ENCODE measurements around the gene PRMT3.
A peak's percentile ranks its signal among the peaks of the same experiment; 100 is the strongest.

Gene PRMT3

DNA sequence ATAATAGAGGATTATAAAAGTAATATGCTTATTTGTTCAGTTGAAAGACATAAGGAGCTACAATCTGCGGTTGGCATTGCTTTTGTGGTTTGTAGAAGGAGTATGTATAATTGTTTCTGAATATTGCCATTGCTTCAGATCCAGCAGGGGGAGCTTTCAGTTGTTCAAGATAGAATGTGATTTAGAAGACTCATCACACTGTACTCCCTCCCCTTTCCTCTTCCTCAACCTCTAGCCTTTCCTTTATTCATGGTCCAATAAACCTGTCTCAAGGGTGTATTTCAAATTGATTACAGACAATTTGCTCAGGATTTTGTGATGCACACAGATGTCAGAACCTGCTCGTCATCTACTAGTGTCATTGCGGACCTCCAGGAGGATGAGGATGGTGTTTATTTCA lies 9.8 kb downstream of the PRMT3 start:
- Mint-ChIP-seq H3K4me3 (no peak overlapping the region), H3K36me3 (ENCODE audit: insufficient read depth) (peaks cover 41% of the 10 kb centered on the region), H3K9me3 (no peaks in the 10 kb centered on the region), H3K4me1 (ENCODE audit: low read depth in 2 of 2) (peaks cover 0 to 10% of the 10 kb centered on the region in 2 donors), H3K27ac (no peak overlapping the region), H3K27me3 (no peaks in the 10 kb centered on the region)
- ATAC-seq (replicated peaks) (peak; percentile 88), DNase-seq (peak in 2 of 3 experiments; percentile 5 to 16)

DNA sequence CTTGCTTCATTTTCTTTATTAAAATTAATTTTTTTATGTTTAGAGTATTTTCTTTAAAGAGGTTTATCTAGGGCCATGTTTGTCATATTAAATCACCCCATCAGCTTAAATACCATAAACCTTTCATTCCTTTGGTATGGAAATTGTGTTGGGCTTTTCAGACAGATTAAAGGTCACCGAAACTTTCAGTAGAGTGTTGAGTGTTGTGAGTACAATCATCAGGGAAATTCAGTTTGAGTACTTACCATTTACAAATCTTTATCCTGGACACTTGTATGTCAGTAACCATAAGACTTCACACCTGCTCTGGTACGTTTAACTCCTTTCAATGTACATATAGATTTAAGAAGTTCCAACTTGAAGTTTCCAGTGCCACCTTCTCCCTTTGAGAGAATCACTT lies 12.0 kb downstream of the PRMT3 start:
- H3K27me3 Mint-ChIP-seq: no peaks in the 10 kb centered on the region
- peaks cover 0 to 8% of the 10 kb centered on the region in 2 donors for H3K4me1 Mint-ChIP-seq (ENCODE audit: low read depth in 2 of 2)
- DNase-seq (no peak), ATAC-seq (replicated peaks) (no peak)
- H3K27ac Mint-ChIP-seq: no peak overlapping the region
- H3K36me3 Mint-ChIP-seq (ENCODE audit: insufficient read depth): peaks cover 32% of the 10 kb centered on the region
- no peaks in the 10 kb centered on the region for H3K9me3 Mint-ChIP-seq
- no peak overlapping the region for H3K4me3 Mint-ChIP-seq

DNA sequence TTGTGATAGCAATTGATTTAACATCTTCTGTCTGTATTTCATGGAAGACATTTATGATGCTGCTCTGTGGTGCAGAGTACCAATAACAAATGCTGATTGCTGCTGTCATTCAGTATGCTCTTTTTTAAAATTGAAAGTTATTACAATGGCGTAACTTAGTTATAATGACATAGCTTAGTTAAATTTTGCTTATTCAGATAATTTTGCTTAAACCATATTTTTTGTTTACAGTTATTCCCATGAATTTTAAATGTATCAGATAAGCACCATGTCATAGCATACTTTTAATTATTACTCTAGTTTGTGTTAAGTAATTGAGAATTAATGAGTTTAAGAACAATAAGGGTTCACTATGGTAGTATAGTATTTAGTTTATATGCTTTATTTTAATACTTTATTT lies 15.5 kb downstream of the PRMT3 start:
- Mint-ChIP-seq H3K27ac (no peak overlapping the region), H3K9me3 (no peaks in the 10 kb centered on the region), H3K36me3 (ENCODE audit: insufficient read depth) (peaks cover 31% of the 10 kb centered on the region), H3K4me3 (no peak overlapping the region), H3K27me3 (no peaks in the 10 kb centered on the region), H3K4me1 (ENCODE audit: low read depth in 2 of 2) (no peaks in the 10 kb centered on the region)
- no peak for ATAC-seq (replicated peaks)
- no peak for DNase-seq

DNA sequence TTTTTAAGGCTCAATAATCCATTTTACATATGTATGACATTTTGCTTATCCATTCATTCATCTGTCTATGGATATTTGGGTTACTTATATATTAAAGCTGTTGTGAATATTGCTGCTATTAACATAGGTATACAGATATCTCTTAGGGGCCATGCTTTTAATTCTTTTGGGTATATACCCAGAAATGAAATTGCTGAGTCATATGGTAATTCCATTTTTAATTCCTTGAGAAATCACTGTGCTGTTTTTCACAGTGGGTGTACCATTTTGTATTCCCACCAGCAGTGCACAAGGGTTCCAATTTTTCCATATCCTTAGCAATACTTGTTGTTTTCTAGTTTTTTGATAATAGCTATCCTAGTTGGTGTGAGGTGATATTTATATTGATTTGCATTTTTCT lies 19.0 kb downstream of the PRMT3 start:
- no peaks in the 10 kb centered on the region for H3K27me3 Mint-ChIP-seq
- H3K4me1 Mint-ChIP-seq (ENCODE audit: low read depth in 2 of 2): no peaks in the 10 kb centered on the region
- peaks cover 35% of the 10 kb centered on the region for H3K36me3 Mint-ChIP-seq (ENCODE audit: insufficient read depth)
- H3K9me3 Mint-ChIP-seq: no peaks in the 10 kb centered on the region
- H3K4me3 Mint-ChIP-seq: no peak overlapping the region
- DNase-seq: no peak
- H3K27ac Mint-ChIP-seq: no peak overlapping the region
- ATAC-seq (replicated peaks): no peak

DNA sequence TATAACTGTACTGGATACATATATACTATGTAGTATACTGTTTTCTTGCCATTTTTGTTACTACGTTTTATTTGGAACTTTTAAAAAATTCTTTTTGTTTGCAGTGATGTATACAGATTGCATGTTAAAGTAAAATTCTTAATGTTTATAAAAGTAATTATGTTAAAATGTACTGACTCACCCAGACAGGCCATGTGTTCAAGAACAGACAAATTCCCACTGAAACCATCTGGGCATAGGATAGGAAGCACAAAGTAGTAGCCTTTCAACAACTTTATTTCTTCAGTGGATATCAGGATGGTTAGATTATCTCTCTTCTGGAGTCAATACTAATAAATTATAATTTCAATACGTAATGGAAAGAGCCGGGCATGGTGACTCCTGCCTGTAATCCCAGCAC lies 19.8 kb downstream of the PRMT3 start:
- no peaks in the 10 kb centered on the region for H3K9me3 Mint-ChIP-seq
- H3K4me1 Mint-ChIP-seq (ENCODE audit: low read depth in 2 of 2): no peaks in the 10 kb centered on the region
- no peak overlapping the region for H3K4me3 Mint-ChIP-seq
- H3K27me3 Mint-ChIP-seq: no peaks in the 10 kb centered on the region
- DNase-seq: no peak
- H3K36me3 Mint-ChIP-seq (ENCODE audit: insufficient read depth): peaks cover 35% of the 10 kb centered on the region
- H3K27ac Mint-ChIP-seq: no peak overlapping the region
- ATAC-seq (replicated peaks): no peak

DNA sequence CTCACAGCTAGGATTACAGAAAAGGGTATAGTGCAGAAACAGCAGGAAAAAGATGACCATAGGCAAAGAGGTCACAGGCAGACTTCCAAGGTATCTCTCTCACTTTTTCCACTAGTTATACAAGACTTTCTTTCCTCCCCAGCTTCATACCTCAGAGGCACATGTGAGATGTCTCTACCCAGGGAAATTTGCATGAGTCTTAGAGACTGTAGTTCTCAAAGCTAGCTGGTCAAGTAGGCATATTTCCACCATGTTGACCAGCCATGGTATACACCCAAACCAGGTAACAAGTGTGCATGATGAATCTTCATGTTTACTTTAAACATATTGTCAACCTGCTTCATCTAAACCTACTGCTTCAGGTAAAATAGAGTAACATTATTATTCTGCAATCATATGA lies 27.9 kb downstream of the PRMT3 start:
- no peak for ATAC-seq (replicated peaks)
- DNase-seq: no peak
- Mint-ChIP-seq H3K4me1 (ENCODE audit: low read depth in 2 of 2) (peaks cover 2 to 8% of the 10 kb centered on the region in 2 donors), H3K9me3 (no peaks in the 10 kb centered on the region), H3K4me3 (no peak overlapping the region), H3K27me3 (no peaks in the 10 kb centered on the region), H3K27ac (no peak overlapping the region), H3K36me3 (ENCODE audit: insufficient read depth) (peaks cover 8% of the 10 kb centered on the region)

DNA sequence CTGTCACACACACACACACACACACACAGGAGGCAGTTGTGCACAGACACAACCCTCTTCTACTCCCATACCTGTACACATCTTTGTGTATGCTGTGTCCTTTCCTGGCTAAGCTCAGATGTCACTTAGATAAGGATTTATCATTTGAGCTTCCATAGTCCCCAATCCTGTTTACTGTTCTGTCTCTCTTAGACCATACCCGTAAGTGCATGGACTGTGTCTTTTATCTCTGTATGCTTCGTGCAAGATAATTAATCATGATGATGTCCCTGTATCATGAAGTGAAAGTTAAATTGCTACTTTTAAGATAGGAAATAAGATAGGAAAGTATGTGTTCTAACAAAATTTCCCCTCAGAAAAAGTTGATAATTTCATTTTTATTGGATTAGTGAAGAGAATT lies 30.3 kb downstream of the PRMT3 start:
- H3K36me3 Mint-ChIP-seq (ENCODE audit: insufficient read depth): peaks cover 8% of the 10 kb centered on the region
- H3K4me1 Mint-ChIP-seq (ENCODE audit: low read depth in 2 of 2): peaks cover 2 to 13% of the 10 kb centered on the region in 2 donors
- H3K27ac Mint-ChIP-seq: no peak overlapping the region
- no peak overlapping the region for H3K4me3 Mint-ChIP-seq
- no peak for DNase-seq
- no peaks in the 10 kb centered on the region for H3K27me3 Mint-ChIP-seq
- H3K9me3 Mint-ChIP-seq: no peaks in the 10 kb centered on the region
- ATAC-seq (replicated peaks): no peak

DNA sequence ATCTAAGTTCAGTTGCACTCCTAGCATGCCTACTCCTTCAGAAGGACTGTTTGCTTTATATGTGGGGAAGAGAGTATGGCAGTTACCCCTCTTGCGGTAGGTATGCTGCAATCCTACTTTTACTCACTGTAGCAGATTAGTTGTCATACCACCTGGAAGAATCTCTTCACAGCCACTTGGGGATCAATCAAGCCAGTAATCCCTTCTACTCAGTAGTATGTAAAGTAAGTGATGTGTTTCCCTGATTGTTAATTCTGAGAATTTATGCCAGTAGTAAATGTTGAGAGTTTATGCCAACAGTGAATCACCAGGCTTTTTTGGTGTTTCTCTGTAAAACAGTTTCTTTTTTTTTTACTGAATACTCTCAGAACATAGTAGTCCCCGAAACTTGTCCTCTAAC lies 34.4 kb downstream of the PRMT3 start:
- ATAC-seq (replicated peaks): no peak
- H3K27ac Mint-ChIP-seq: peak overlapping the region in 1 of 2 donors; percentile 14
- H3K4me3 Mint-ChIP-seq: no peak overlapping the region
- DNase-seq: no peak
- no peaks in the 10 kb centered on the region for H3K9me3 Mint-ChIP-seq
- H3K27me3 Mint-ChIP-seq: no peaks in the 10 kb centered on the region
- H3K4me1 Mint-ChIP-seq (ENCODE audit: low read depth in 2 of 2): peaks cover 2 to 13% of the 10 kb centered on the region in 2 donors
- H3K36me3 Mint-ChIP-seq (ENCODE audit: insufficient read depth): peaks cover 7% of the 10 kb centered on the region

DNA sequence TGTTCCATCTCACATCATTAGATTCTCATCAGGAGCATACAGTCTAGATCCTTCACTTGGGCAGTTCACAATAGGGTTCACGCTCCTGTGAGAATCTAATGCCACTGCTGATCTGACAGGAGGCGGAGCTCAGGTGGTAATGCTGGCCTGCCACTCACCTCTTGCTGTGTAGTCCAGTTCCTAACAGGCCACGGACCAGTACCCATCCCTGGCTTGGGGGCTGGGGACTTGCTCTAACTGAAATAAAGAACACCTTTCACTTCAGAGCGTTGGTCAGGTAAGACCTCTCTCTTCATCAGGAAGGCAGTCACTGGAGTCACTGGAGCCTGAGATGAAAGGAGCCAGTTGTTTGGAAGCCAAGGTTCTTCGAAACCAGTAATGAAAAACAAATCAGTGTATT lies 41.7 kb downstream of the PRMT3 start:
- Mint-ChIP-seq H3K4me1 (ENCODE audit: low read depth in 2 of 2) (peaks cover 1 to 6% of the 10 kb centered on the region in 2 donors), H3K9me3 (no peaks in the 10 kb centered on the region), H3K36me3 (ENCODE audit: insufficient read depth) (peaks cover 14% of the 10 kb centered on the region), H3K27ac (peak overlapping the region in 1 of 2 donors; percentile 26), H3K4me3 (no peak overlapping the region), H3K27me3 (no peaks in the 10 kb centered on the region)
- DNase-seq (no peak), ATAC-seq (replicated peaks) (no peak)

DNA sequence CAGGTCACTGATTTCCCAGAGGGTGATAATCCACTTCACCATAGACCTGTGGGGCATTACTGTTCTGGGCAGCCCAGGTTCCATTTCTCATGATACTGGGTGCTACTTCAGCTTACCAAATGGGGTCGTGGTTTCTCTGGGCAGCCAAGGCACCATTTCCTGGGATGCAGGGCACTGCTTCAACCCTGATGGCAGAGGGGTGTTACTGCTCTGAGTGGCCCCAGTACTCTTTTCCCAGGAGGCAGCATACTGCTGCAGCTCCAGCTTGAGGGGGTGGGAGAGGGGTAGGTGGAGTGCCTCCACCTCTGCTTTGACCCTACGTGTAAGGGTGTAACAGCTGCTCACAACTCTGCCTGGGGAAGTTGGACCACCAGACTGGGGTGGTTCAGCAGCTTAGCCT lies 51.1 kb downstream of the PRMT3 start:
- Mint-ChIP-seq H3K9me3 (no peaks in the 10 kb centered on the region), H3K27me3 (no peaks in the 10 kb centered on the region), H3K36me3 (ENCODE audit: insufficient read depth) (peaks cover 6% of the 10 kb centered on the region), H3K27ac (no peak overlapping the region), H3K4me1 (ENCODE audit: low read depth in 2 of 2) (peaks cover 10 to 14% of the 10 kb centered on the region in 2 donors), H3K4me3 (no peak overlapping the region)
- DNase-seq (no peak), ATAC-seq (replicated peaks) (no peak)

DNA sequence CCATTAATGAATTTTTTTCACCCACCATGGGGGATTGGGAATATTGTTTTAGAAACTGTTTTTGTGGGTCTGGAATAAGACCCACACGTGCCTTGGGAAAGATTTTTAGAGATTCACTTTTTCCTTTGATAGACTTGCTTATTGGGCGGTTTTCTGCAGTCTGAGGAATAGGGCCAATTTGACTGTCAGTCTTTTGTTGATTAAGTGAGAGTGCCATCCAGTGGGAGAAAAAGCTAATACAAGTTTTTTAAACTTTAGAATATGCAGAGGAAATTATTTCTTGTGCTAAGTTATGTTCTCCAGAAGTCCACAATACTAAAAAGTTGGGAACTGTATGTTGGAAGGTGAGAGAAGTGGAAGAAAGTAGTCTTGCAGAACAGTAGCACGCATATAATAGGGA lies 56.1 kb downstream of the PRMT3 start:
- no peaks in the 10 kb centered on the region for H3K27me3 Mint-ChIP-seq
- peaks cover 2 to 3% of the 10 kb centered on the region in 2 donors for H3K4me1 Mint-ChIP-seq (ENCODE audit: low read depth in 2 of 2)
- no peaks in the 10 kb centered on the region for H3K36me3 Mint-ChIP-seq (ENCODE audit: insufficient read depth)
- no peak for ATAC-seq (replicated peaks)
- DNase-seq: no peak
- H3K4me3 Mint-ChIP-seq: no peak overlapping the region
- H3K27ac Mint-ChIP-seq: no peak overlapping the region
- no peaks in the 10 kb centered on the region for H3K9me3 Mint-ChIP-seq

DNA sequence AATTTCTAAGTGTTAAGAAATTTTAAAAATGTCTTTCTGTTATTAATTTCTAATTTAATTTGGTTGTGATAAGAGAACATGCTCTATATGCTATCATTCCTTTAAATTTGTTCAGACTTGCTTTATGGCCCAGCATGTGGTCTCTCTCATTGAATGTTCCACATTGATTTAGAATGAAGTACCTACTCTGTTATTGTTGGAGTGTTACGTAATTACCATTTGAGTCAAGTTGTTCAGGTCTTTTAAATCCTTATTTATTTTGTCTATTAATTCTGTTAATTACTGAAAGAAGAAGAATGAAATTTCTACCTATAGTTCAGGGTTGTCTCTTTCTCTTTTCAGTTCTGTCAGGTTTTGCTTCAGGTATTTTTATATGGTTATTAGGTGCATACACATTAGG lies 57.0 kb downstream of the PRMT3 start:
- peaks cover 2 to 3% of the 10 kb centered on the region in 2 donors for H3K4me1 Mint-ChIP-seq (ENCODE audit: low read depth in 2 of 2)
- ATAC-seq (replicated peaks) (no peak), DNase-seq (no peak)
- H3K27ac Mint-ChIP-seq: no peak overlapping the region
- H3K36me3 Mint-ChIP-seq (ENCODE audit: insufficient read depth): no peaks in the 10 kb centered on the region
- H3K4me3 Mint-ChIP-seq: no peak overlapping the region
- no peaks in the 10 kb centered on the region for H3K27me3 Mint-ChIP-seq
- H3K9me3 Mint-ChIP-seq: no peaks in the 10 kb centered on the region

DNA sequence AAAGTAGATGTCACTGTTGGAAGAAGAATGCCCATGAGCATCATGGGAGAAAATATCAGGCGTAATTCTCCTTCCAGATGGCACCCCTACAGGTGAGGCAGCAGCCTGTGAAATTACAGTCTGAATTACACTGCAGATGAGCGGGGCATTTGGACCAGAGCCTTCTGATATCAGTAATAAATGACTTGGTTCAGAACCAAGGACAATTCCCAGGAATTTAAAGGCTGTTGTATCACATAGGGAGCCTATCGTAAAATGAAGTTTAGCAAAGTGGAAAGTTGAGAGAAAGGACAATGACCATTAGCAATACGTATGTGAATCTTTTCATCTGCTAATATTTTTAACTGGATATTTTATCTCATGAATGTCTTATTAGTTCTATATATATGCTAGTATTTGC lies 61.3 kb downstream of the PRMT3 start:
- Mint-ChIP-seq H3K36me3 (ENCODE audit: insufficient read depth) (peaks cover 12% of the 10 kb centered on the region), H3K27me3 (no peaks in the 10 kb centered on the region), H3K9me3 (no peaks in the 10 kb centered on the region), H3K4me1 (ENCODE audit: low read depth in 2 of 2) (peaks cover 5 to 8% of the 10 kb centered on the region in 2 donors), H3K4me3 (no peak overlapping the region), H3K27ac (peak overlapping the region in 1 of 2 donors; percentile 16)
- no peak for ATAC-seq (replicated peaks)
- DNase-seq: no peak

DNA sequence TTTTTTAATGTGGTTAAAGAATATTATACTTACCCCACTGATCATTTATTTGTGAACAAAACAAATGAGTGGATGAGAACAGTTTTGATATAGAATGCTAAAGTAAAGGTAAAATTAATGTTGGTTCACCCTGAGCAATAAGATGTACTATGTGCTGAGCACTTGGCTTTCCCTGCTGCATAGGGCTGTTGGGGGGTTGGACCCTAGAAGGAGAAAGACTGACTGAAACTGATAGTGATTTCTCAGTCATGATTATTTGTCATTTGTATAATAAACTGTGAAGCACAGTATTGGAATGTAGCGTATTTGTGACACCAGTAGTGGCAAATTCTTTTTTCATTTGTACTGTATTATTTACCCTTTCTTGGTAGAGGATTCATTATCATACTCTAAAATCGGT lies 63.3 kb downstream of the PRMT3 start:
- ATAC-seq (replicated peaks): no peak
- Mint-ChIP-seq H3K4me1 (ENCODE audit: low read depth in 2 of 2) (peaks cover 5 to 8% of the 10 kb centered on the region in 2 donors), H3K27ac (no peak overlapping the region), H3K27me3 (no peaks in the 10 kb centered on the region), H3K9me3 (no peaks in the 10 kb centered on the region), H3K36me3 (ENCODE audit: insufficient read depth) (peaks cover 12% of the 10 kb centered on the region), H3K4me3 (no peak overlapping the region)
- no peak for DNase-seq

DNA sequence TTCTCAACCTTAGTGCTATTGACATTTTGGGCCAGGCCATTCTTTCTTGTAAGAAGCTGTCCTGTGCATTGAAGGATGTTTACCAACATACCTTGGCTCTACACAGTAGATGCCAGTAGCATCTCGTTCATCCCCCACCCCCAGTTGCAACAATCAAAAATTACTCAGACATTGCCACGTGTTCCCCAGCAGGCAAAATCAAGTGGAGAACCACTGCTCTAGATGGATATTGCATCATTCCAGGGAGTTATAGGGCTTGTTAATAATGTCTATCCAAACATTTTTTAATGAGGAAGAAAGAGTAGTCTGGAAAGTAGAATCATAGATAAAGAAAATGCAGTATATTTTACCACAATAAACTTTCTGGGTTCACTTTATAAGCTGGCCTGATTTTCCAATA lies 64.1 kb downstream of the PRMT3 start:
- ATAC-seq (replicated peaks) (no peak), DNase-seq (no peak)
- peaks cover 5 to 8% of the 10 kb centered on the region in 2 donors for H3K4me1 Mint-ChIP-seq (ENCODE audit: low read depth in 2 of 2)
- no peak overlapping the region for H3K27ac Mint-ChIP-seq
- no peaks in the 10 kb centered on the region for H3K27me3 Mint-ChIP-seq
- peaks cover 12% of the 10 kb centered on the region for H3K36me3 Mint-ChIP-seq (ENCODE audit: insufficient read depth)
- no peaks in the 10 kb centered on the region for H3K9me3 Mint-ChIP-seq
- H3K4me3 Mint-ChIP-seq: no peak overlapping the region

All from effector memory CD8-positive, alpha-beta T cell (primary cell).